Measurements from ENCODE around the gene CDKN1B. TPM values are rescaled to one million over a fixed set of nuclear protein-coding genes. Genes with fewer than 3 reads are reported as not detected.

CDKN1B gene
- polyA plus RNA-seq, 5 donors: 59.9 to 69.8 (median 64.7) TPM

DNA sequence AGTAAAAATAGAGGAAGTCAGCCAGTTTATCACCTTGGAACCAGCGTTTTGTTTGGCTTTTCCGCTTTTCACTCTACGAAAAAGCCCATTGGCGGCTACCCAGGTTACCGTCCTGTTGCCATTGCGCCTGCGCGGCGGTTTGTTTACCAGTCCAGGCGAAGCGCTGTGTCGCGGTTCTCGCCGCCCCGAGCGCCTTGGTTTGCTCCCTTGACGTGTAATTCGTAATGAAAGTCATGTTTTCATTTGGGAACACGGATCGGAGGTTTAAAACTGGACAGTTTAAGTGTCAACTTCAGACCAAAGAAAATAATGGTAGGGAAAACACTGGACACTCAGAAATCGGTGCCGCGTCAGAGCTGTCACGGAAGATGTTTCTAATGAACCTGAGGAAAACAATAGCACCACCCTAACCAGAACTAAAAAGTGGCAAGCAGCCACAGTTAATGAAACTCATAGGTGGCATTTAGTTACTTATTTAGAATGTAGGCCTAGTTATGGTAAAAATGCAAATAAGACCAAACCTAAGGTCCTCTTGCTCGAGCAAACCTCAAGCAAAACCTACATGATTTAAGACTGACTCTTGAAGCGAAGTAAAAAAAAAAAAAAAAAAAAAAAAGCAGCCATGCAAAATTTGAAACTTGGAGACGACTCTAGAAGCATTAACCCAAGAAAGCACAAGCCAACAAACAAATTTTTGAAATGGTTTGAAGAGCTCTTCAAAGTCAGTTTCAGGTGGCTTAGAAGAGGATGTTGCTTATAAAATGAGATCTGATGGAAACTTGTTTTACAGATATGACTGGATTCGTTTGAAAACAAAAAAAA lies 20.4 kb upstream of the CDKN1B start:
- DNase-seq: peak; percentile 86 to 91

DNA sequence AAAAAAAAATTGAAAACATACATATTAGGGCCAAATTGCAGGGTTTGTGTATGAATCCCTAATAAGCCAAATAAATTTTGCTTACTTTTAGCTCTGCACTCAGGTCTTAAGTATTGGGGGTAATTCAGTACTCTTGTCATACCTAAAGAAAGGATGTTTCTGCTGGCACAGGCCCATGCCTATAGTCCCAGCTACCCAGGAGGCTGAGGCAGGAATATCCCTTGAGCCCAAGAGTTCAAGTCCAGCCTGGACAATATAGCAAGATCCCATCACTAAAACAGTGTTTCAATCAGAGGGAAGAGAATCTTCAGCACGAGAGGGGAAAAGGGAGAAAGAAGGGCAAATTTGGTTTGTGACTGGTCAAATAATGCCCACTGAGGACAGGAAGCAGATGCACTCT lies 17.8 kb upstream of the CDKN1B start:
- no peak for DNase-seq

DNA sequence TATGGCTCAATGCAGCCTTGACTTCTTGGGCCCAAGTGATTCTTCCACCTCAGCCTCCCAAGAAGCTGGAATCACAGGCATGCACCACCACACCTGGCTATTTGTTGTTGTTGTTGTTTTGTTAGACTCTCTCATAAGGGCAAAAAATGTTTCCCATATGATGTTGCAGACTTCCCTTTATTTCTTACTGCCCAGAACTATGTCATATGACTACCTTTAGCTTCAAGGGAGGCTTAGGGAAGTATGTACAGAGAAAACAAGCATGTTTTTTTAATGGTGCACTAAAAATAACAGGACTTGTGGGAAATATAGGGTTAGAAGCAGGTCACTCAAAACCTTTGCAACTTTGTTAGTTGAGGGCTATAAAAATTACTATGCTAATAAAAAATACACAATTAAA lies 16.9 kb upstream of the CDKN1B start:
- no peak for DNase-seq

DNA sequence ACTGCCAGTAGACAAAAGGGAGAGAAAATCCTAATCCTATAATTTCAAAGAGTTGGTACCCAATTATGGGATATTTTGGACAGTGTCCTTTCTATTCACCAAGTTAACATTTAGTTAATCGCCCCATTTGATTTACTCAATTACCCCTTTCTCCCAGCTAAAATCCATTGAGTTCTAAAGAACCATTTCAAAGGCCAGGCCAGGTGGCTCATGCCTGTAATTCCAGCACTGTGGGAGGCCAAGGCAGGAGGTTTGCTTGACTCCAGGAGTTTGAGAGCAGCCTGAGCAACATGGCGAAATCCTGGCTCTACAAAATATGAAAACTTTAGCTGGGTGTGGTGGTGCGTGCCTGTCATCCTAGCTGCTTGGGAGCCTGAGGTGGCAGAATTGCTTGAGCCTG lies 15.7 kb upstream of the CDKN1B start:
- no peak for DNase-seq

DNA sequence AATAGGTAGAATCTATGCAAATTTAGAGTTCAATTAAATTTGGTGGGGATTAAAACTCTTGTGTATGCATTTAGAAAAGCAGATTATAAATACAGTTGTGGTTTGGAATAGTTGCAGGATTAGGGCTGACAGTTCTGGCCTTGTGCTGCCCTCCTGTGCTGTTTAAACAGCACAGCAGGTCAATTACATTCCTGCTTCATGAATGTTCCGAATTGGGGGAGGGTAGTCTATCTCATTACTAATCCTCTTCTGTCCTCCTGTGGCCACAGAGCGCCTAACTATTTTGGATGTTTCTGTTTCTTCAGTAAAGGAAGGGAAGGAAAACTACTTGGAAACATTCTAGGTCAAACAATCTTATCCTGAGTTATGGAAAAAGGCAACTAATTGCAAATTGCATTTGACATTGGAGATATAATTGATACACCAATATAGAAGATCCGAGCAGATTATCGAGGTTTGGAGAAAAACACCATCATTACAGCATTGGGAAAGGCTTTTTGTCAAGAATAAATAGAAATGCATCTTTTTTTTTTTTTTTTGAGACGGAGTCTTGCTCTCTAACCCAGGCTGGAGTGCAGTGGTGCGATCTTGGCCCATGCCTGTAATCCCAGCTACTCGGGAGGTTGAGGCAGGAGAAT lies 12.5 kb upstream of the CDKN1B start:
- peak in 1 of 2 donors; percentile 82 for DNase-seq

DNA sequence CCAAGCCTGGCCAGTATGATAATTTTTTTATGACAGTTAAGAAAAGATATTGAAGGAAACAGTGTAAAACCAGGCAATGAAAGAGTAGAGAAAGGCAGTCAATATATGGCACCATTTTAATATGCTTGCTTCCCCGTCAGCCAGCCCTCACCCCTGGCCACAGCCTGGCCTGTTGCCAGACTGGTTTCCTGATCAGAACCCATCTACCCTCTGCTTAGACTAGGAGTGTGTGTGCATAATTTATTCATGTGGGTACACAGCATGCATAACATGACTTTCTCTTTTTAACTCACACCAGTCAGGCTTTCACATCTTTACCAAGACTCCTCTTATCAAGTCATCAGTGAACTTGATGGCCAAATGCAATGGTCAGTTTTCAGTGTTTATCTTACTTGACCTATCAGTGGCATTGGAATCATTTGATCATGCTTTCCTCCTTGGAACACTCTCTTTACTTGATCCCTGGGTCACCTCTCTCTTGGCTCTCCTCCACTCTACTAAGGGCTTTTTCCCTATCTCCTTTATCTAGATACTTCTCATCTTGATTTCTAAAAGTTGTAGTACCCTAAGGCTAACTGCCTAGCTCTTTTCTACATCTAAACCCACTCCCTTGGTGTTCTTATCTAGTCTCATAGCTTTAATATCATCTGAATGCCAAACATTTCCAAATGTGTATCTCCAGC lies 11.2 kb upstream of the CDKN1B start:
- no peak for DNase-seq

DNA sequence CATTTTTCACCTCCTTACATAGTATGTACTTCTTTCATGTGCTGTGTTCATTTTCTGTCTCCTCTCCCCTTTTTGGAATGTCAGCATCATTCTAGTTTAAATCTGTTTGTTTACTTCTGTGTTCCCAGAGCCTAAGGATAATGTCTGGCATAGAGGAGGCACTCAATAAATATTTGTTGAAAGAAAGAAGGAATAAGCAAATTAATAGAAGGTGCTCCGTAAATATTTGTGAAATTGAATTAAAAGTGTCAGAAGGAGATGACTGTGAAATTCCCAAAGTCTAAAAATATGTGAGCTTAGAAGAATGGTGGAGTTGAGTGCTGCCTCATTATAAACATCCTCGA lies 3.3 kb upstream of the CDKN1B start:
- DNase-seq: no peak

DNA sequence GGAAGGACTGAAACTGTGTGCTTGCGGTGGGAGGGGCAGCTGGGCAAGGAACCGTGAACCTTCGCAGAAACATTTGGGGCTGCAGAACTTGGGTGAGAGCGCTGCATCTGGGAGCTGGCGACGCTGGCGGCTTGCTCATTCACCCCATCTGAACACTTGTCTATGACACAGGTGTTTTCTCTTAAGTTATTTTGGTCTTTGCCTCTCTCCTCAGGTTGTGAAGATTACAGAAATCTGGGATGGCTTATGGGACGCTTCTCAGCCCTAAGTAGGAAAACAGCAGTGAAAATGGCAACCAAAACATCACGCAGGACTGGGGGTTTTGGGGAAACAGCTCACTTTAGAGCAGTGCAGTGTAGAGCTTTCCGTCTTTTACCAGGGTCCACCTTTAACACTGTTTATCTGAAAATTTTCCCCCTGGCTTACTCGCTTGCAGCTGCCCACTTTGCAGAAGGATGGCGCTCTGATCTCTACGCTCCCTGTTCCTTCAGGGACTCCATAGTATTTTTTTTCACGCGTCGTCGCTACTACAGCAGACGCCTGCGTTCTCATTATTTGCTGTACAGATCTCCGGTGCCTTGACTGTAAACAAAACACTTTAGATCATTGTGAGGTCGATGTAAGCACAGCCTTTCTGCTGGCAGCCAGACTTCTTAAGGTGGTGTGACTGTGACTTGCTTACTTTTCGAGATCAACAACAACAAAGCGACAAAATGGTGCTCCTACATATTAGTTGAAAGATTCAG lies 2.7 kb upstream of the CDKN1B start:
- DNase-seq: peak in 1 of 2 donors; percentile 32

DNA sequence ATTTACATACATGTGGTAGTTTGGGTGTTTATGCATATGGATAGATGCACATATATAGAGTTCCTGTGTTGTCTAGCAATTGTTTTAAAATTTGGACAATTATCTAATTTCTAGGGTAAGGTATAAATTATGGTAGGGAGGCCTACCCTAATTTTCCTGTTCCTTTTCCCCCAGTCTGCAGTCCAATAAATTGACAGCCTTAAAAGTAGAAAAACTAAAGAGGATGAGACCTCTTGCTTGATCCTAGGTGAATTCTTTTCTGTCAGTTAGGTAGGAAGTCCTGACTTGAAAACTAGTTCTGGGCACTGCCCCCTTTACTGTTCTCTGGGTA lies 2.1 kb upstream of the CDKN1B start:
- no peak for DNase-seq

DNA sequence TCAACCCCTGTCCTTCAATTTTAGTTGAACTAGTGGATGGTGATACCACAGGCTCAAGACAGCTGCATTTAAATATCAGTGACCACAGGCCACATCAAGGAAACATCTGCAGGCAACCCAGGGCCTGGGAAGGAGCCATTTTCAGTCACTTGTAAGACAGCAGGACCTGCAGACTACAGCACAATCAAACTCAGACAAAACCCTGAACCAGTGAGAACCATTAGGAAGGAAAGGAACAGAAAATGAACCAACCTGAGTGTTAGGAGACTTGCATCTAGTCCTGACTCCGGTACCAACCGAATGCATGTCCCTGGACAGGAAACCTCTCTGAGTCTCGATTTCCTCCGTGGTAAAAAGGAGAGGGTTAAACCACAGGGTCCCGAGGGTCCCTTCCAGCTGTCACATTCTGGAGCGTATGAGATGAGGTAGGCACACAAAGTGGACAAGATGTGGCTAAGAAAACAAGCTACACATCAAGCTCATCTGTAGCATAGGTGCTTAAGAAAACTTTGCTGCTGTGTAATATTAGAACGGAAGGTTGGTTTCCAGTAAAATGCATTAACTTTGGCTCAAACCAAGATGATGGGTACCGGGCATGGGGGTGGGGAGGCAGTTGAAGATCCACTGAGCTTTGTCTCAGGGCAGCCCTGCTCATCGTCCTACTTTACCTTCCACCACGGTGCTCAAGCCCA lies 1.6 kb upstream of the CDKN1B start:
- no peak for DNase-seq

DNA sequence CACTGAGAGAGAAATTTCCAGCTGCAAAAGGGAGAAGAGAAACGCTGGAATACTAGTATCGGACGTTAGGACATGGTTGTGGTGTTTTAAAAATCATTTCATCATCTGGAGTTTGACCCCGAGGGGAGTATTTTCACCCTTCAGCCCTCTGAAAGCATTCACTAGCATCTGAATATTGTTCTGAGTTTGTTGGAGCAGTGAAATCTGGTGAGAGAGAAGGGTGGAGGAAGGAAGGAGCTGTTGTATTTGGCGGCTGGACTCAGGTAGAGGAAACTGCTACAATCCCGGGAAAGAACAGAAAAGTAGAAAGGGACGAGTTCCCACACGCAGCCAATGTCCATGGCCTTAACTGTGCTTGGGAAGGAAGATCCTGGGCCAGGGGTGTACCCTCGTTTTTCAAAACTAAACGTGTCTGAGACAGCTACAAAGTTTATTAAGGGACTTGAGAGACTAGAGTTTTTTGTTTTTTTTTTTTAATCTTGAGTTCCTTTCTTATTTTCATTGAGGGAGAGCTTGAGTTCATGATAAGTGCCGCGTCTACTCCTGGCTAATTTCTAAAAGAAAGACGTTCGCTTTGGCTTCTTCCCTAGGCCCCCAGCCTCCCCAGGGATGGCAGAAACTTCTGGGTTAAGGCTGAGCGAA lies 896 bp upstream of the CDKN1B start:
- peak in 1 of 2 donors; percentile 51 for DNase-seq

DNA sequence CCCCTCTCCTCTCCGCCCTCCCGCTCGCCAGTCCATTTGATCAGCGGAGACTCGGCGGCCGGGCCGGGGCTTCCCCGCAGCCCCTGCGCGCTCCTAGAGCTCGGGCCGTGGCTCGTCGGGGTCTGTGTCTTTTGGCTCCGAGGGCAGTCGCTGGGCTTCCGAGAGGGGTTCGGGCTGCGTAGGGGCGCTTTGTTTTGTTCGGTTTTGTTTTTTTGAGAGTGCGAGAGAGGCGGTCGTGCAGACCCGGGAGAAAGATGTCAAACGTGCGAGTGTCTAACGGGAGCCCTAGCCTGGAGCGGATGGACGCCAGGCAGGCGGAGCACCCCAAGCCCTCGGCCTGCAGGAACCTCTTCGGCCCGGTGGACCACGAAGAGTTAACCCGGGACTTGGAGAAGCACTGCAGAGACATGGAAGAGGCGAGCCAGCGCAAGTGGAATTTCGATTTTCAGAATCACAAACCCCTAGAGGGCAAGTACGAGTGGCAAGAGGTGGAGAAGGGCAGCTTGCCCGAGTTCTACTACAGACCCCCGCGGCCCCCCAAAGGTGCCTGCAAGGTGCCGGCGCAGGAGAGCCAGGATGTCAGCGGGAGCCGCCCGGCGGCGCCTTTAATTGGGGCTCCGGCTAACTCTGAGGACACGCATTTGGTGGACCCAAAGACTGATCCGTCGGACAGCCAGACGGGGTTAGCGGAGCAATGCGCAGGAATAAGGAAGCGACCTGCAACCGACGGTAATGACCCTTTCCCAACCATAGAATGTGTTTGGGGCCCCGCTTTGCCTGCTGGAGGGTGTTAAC lies 615 bp downstream of the CDKN1B start:
- DNase-seq: peak in 1 of 2 donors; percentile 24

DNA sequence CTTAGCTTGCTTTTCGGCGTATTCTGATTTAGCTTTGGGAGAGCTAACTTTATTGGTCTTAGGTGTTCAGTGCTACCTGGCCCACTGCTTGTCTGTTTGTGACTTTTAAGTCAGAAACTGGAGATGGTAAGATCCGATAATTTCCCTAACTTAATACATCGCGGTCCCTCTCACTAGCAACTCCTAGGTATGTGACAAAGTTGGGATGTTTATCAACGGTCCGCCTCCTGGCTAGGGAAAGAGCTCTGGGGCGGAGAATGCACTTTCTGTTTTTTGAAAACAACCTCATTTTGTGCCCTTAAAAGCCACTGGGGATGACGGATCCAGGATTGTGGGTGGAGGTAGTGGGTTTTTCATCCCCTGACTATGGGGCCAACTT lies 1.2 kb downstream of the CDKN1B start:
- no peak for DNase-seq

DNA sequence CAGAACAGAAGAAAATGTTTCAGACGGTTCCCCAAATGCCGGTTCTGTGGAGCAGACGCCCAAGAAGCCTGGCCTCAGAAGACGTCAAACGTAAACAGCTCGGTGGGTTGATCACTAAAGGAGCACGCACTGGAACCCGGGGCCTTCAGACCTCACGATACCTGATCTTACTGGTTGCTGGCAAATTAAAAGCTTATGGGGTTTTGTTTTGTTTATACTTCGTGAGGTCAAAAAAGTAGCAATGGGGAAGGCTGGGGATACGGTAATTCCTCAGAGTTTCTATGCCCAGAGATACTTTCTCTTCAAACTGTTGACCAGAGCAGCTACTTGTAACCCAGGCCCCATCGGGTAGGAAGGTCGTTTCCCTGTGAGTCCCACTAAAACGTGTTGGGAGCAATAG lies 1.7 kb downstream of the CDKN1B start:
- no peak for DNase-seq

DNA sequence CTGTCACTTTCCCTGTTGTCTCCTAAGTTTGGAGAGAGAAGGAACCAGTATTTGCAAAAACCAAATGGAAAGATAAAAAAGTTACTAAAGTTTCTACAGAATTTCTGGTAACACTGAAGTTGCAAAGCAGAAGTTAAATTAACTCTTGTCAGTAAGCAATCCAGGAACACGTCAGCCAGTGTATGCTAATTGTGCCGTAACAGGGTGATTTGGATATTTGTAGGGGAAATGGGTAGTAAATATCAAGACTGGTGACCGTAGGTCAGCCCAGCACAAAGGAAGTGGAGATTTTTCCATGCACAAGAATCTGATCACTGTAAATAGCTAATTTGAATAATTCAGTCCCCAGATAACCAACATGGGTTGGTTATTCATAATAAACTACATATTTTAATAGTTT lies 2.3 kb downstream of the CDKN1B start:
- DNase-seq: no peak

DNA sequence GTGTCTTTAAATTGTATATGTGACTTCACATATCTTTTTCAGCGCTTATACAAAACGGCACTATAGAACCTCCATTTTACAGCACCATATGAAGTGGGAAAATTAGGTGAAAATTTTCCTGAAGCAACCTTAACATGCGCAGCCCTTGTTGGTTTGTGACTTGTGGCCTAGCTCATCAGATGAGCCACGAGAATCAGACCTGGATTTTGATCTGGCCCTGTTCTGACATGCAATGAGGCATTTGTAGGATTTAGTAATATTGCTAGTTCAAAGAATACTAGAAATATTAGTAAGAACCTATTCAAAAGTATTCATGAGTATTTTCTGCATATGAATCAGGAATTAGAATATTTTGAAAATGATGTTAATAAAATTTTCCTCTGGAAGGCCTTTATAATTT lies 2.9 kb downstream of the CDKN1B start:
- no peak for DNase-seq

DNA sequence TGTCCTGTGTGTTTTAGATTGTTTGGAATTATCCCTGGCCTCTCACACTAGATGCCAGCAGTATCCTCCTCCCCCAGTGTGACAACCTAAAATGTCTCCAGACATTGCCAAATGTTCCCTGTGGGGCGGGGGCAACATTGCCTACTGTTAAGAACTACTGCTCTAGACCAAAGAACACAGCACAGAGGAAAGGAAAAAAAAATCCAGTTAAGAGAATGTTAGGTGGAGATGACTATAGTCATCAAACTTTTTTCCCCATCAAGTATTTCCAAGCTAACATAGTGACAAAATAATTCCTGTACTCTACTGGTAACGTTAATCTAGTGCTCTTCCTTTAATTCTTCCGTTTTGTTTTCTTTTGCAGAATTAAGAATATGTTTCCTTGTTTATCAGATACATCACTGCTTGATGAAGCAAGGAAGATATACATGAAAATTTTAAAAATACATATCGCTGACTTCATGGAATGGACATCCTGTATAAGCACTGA lies 3.5 kb downstream of the CDKN1B start:
- DNase-seq: no peak

DNA sequence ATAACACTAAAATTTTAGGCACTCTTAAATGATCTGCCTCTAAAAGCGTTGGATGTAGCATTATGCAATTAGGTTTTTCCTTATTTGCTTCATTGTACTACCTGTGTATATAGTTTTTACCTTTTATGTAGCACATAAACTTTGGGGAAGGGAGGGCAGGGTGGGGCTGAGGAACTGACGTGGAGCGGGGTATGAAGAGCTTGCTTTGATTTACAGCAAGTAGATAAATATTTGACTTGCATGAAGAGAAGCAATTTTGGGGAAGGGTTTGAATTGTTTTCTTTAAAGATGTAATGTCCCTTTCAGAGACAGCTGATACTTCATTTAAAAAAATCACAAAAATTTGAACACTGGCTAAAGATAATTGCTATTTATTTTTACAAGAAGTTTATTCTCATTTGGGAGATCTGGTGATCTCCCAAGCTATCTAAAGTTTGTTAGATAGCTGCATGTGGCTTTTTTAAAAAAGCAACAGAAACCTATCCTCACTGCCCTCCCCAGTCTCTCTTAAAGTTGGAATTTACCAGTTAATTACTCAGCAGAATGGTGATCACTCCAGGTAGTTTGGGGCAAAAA lies 4.1 kb downstream of the CDKN1B start:
- DNase-seq: no peak

DNA sequence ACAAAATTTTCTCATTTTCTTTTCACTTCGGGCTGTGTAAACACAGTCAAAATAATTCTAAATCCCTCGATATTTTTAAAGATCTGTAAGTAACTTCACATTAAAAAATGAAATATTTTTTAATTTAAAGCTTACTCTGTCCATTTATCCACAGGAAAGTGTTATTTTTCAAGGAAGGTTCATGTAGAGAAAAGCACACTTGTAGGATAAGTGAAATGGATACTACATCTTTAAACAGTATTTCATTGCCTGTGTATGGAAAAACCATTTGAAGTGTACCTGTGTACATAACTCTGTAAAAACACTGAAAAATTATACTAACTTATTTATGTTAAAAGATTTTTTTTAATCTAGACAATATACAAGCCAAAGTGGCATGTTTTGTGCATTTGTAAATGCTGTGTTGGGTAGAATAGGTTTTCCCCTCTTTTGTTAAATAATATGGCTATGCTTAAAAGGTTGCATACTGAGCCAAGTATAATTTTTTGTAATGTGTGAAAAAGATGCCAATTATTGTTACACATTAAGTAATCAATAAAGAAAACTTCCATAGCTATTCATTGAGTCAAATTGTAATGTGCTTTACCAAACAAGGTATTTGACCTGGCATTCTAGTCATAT lies 4.8 kb downstream of the CDKN1B start:
- DNase-seq: no peak

Measured in right lung (tissue), 5 donors.